AG20443 (cell line): ENCODE data around the gene AP4E1.
"Not testable (repeated sequence)": the region's sequence is repeated elsewhere in the genome, so short reads cannot be mapped to it uniquely, and the experiment has no call there.

Source experiments
- DNase-seq: peaks from one replicate; pipeline ENCODE4 v3.0.0; 2012; ENCODE audit warnings: low spot score, mixed read lengths

Gene AP4E1

DNA sequence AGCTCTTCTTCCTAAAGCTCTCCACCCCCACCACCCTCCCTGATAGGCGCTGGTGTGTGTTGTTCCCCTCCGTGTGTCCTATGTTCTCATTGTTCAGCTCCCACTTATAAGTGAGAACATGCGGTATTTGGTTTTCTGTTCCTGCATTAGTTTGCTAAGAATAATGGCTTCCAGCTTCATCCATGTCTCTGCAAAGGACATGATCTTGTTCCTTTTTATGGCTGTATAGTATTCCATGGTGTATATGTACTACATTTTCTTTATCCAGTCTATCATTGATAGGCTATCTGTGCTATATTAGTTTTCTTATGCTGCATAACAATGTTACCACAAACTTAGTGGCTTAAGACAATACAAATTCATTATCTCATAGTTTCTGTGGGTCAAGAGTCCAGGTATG, 42.3 kb downstream of the AP4E1 start:
- not testable (repeated sequence) for DNase-seq

DNA sequence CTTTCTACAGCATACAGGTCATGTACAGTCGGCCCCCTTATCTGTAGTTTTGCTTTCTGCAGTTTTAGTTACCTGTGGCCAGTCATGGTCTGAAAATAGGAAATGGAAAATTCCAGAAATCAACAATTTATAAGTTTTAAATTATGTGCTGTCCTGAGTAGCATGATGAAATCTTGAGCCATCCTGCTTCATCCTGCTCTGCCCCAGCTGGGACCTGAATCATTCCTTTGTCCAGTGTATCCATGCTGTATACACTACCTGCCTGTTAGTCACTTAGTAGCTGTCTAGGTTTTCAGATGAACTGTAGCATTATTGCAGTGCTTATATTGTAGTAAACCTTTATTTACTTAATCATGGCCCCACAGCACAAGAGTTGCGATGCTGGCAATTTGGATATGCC, 44.8 kb downstream of the AP4E1 start:
- no peak for DNase-seq

DNA sequence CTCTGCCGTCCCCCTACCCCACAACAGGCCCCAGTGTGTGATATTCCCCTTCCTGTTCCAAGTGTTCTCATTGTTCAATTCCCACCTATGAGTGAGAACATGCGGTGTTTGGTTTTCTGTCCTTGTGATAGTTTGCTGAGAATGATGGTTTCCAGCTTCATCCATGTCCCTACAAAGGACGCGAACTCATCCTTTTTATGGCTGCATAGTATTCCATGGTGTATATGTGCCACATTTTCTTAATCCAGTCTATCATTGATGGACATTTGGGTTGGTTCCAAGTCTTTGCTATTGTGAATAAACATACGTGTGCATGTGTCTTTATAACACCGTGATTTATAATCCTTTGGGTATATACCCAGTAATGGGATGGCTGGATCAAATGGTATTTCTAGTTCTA, 46.4 kb downstream of the AP4E1 start:
- DNase-seq = not testable (repeated sequence)

DNA sequence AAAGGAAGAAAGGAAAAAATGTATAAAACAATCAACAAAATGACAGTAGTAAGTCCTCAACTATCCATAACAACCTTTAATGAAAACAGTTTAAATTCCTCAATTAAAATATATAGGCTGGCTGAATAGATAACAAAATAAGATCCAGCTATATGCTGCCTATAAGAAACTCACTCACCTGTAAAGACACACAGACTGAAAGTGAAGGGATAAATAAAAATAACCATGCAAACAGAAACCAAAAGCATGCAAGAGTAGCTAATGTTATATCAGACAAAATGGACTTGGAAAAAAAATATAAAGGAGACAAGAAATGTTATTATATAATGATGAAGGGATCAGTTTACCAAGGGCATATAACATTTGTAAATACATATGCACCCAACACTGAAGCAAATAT, 51.2 kb downstream of the AP4E1 start:
- no peak for DNase-seq

DNA sequence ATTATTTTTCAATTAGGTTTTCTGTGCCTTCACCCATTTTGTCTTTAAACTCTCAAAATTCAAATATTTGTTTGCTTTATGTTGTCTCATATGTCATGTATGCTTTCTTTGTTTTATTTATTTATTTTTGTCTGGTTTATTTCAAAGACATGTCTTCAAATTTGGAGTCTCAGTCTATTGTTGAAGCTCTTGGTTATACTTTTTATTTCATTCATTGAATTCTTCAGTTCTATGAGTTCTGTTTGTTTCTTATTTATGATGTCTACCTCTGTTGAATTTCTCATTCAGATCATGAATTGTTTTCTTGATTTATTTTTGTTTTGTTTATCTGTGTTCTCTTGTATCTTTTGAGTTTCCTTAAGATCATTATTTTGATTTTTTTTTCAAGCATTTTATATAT, 55.6 kb downstream of the AP4E1 start:
- DNase-seq = no peak

DNA sequence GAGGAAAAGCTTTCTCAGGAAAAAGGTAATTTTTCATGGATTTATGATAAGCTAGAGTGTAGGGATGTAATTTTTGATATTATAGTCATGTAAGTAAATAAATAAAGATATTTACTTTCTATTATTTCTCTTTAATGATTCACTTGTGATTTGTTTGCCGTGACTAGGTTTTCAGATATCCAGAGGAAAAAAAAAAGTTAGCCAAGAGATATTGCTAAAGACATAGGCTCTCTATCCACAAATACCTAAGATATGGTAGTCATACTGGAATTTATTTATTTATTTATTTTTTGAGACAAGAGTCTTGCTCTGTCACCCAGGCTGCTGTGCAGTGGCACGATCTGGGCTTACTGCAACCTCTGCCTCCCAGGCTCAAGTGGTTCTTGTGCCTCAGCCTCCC, 59.9 kb downstream of the AP4E1 start:
- no peak for DNase-seq

DNA sequence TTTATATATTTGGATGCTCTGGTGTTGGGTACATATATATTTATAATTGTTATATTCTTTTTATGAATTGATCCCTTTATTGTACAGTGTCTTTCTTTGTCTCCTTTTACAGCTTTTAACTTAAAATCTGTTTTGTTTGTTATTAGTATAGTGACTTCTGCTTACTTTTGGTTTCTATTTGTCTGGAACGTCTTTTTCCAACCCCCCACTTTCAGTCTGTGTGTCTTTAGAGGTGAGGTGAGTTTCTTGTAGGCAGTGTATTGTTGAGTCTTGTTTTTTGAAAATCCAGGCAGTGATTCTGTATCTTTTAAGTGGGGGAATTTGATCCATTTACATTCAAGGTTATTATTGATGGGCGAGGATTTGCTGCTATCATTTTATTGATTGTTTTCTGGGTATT, 62.0 kb downstream of the AP4E1 start:
- DNase-seq = no peak

DNA sequence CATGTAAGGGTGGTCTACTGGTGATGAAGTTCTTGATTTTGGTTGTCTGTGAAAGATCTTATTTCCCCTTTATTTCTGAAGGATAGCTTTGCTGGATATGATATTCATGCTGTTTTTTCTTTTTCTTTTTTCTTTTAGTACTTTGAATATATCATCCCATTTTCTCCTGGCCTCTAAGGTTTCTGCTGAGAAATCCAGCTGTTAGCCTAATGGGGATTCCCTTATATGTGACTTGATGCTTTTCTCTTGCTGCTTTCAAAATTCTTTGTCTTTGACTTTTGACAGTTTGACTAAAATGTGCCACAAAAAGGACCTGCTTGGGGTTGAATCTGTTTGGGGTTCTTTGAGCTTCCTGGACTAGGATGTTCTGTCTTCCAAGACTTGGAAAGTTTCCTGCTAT, 62.6 kb downstream of the AP4E1 start:
- no peak for DNase-seq

DNA sequence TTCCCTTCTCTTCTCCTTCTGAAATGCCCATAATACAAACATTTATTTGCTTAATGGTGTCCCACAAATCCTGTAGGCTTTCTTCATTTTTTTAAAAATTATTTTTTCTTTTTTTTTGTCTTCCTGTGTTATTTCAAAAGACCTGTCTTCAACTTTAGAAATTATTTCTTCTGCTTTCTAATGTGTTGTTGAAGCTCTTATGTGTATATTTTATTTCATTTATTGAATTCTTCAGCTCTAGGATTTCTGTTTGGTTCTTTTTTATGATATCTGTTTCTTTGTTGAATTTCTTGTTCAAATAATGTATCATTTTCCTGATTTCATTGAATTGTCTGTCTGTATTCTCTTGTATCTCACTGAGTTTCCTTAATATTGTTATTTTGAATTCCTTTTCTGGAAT, 63.1 kb downstream of the AP4E1 start:
- no peak for DNase-seq

DNA sequence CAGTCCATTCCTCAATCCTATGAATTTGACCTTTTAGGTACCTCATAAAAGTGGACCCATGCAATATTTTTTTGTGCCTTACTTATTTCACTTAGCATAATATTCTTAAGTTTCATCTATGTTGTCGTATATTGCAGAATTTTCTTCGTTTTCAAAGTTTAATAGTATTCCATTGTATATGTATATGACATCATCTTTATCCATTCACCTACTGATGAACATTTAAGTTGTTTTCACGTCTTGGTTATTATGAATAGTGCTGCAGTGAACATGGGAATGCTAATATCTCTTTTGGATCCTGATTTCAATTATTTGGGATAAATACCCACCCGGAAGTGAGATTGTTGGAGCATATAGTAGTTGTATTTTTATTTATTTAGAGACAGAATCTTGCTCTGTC, 65.1 kb downstream of the AP4E1 start:
- DNase-seq = no peak

DNA sequence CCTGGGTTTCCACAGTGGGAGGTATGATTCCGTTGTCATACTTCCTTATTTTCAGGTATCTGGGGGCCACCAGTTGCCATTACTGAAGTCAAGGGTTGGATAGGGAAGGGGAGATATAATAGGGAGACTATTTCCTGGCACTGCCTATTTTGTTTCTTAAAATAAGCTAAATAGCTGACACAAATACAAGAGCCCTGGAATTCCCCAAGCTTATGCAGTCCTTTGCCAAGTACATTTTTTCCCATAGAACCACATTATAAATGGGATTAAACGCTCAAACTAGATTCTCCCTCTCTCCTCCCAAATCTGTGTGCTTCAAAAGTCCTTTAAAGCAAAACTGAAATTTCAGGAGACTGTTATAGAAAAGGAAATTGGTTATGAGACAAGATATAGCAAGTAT, 68.7 kb downstream of the AP4E1 start:
- DNase-seq = no peak

DNA sequence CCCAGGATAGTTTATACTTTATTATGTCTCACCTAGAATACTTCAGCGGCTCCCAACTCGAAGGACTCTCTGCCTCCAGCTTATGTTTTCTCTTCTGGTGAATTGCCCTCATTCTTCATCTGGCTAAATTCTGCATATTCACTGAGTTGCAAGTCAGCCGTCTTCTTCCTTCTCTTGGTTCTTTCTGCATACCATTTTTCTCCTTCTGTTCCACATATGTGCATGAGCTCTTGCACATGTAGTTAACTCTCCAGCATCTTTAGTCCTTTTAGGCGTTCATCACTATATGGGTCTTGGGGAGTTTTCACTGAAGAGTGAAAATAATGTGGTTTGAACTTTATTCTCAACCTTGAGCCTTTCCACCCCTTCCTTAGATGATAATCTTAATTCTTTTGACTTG, 70.1 kb downstream of the AP4E1 start:
- no peak for DNase-seq

DNA sequence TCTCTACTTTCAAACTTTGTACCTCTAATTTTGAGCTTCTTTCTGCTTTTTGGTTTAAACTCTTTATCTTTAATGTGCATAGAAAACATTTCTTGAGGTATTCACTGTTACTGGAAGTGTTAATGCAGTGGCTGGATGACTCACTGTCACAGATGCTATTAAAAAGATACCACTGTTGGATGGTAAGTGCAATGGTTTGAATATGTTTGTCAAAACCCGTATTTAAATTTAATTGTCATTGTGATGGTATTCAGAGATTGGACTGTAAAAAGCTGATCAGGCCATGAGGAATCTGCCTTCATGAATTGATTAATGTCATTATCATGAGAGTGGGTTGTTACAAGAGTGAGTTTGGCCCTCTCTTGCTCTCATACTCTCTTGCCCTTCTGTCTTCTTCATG, 70.6 kb downstream of the AP4E1 start:
- DNase-seq = peak; percentile 11

DNA sequence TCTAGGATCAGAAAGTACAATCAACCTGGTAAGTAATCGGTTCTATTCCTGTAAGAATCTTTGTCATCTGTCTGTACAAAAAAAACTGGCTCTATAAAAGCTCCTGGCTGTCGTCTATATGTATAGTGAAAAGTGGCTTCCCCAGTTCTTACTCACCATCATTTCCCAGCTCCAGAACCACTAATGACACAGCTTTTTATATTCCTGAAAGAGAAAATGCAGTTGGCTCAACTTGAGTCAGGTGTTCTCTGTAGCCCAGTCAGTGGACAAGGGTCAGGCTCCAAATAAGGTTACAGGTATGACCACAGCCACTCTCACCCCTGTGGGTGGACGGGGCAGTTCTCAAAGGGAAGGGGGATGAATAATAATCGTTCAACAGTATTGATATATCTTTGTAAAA, 85.1 kb downstream of the AP4E1 start:
- DNase-seq = no peak

DNA sequence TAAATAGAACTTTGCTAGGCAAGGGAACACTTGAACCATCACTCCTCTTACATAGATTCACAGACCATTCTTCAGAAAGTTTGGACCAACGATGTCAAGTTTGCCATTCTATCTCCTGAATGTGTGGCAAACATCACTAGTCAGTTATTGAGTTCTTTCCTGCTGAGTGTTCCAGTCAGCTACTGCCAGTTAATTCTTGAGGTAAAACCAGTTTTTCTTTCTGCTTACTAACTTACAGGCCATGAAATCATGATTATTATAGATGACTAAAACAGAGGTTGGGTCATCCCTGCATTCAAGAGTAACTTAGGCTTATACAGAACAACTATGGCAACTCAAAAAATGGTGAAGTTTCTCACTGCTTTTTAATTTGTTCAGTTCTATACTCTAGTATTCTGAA, 88.2 kb downstream of the AP4E1 start:
- DNase-seq = peak; percentile 47

DNA sequence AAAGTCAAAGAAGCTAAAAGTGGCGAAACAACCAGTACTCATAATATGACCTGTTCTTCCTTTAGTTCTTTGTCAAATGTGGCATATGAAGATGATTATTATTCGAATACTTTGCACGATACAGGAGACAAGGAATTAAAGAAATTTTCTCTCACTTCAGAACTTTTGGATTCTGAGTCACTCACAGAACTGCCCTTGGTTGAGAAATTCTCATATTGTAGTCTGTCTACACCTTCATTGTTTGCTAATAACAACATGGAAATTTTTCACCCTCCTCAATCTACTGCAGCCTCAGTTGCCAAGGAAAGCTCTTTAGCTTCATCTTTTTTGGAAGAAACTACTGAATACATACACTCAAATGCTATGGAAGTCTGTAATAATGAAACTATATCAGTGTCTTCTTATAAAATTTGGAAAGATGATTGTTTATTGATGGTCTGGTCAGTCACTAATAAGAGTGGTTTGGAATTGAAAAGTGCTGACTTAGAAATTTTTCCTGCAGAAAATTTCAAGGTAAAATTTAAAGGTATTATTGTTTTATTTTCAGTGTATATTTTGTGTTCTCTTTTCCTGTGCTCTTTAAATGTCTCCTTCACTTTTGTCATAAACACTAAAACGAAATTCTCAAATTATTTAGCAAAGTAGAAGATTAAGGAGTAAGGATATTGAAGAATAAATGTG, 89.0 kb downstream of the AP4E1 start:
- DNase-seq = no peak

DNA sequence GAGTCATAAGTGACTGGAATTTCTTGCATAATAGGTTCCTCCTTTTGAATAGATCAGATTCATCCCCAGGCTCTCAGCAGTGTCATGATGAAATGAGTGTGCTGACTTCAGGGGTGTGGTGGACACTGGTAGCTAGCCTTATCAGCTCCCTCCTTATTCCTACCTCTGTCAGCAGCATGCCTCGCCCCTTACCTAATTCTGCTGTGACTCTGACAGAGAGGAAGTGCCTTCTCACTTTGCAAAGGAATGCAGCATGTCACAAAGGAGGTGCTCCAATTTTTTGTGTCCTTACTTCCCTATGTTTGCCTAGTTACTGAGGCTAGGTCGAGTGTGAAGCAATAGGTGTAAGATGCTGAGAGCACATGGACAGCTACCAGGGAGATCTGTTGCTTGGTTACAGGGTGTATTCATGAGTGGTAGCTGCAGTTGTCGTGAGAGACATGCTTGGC, 95.6 kb downstream of the AP4E1 start:
- peak; percentile 53 for DNase-seq

DNA sequence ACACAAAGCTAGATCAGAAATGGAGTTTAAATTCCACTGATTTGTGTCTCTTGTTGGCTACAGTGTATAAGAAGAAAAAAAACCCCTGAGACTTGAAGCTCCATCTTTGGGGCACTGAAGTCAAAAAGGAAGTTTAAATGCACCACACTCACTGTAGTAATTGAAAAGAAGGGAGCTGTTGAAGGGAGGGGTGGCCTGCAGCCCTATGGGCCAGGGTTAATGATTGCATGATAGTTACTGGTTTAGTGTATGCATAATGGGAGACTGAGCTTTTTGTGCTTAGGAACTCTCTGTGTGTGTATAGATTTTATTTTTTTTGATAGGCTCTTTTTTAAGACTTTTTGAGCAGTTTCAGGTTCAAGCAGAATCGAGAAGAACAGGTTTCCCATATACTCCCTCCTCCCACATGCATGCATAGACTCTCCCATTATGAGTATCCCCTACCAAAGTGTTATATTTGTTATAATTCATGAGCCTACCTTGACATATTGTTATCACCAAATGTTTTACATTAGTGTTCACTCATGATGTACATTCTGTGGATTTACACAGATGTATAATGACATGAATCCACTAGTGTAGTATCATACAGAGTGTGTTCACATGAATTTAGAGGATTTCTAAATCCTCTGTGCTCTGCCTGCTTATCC, 98.0 kb downstream of the AP4E1 start:
- DNase-seq = no peak

DNA sequence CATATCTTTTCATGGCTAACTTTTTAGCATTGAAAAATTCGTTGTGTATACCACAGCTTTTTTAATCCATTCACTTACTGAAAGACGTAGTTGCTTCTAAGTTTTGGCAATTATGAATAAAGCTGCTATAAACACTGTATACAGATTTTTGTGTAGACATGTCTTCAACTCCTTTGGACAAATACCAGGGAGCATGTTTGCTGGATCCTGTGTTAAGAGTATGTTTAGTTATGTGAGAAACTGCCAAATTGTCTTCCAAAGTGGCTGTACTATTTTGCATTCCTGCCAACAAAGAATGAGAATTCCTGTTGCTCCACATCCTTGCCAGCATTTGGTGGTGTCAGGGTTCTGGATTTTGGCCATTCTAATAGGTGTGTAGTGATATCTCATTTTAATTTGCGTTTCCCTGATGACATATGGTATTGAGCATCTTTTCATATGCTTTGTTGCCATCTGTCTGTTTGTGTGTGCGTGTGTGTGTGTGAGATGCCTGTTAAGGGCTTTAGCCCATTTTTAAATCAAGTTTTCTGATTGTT, 98.7 kb downstream of the AP4E1 start:
- no peak for DNase-seq

DNA sequence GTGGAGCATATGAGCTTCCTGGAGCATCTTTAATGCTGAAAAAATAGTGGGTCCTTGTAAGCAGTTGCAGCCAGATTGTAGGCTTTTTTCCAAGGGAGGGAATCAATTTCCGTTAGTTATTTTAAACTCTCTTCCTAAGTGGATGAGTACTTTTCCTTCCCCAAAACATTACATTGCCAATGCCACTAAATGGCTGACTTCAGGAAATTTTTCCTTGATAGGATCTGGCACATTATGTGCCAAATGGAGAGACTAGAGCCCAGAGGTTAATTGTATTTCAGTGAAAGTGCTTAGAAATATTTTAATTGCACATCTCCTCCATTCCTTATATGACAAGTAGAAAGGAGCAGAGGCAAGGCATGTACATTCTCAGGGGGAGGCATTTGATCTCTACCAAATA, 102.7 kb downstream of the AP4E1 start:
- no peak for DNase-seq

DNA sequence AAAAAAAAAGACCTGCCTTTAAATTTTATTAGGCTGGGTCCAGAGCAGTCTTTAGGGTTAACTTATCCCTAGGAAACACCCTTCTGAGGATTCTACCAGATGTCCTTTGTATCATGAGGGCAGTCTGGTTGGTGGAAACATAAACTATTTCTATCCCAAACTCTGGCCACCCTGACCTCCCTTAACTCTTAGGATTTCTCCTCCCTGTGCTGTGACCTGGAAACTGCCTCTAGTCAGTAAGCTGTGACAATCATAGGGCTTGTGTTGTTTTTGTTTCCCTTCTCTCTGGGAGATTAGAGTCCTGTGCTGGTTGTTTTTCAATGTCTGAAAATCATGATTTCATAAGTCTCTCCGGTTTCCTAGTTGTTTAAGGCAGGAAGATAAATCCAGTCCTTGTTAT, 108.1 kb downstream of the AP4E1 start:
- DNase-seq = no peak

DNA sequence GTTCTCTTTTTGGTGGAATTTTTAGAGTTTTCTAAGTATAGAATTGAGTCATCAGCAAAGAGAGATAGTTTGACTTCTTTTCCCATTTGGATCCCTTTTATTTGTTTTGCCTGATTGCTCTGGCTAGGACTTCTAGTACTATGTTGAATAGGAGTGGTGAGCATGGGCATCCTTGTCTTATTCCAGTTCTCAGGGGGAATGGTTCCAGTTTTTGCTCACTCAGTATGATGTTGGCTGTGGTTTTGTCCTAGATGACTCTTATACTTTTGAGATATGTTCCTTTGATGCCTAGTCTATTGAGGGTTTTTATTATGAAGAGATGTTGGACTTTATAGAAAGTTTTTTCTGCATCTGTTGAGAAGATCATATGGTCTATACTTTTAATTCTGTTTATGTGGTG, 113.7 kb downstream of the AP4E1 start:
- no peak for DNase-seq

DNA sequence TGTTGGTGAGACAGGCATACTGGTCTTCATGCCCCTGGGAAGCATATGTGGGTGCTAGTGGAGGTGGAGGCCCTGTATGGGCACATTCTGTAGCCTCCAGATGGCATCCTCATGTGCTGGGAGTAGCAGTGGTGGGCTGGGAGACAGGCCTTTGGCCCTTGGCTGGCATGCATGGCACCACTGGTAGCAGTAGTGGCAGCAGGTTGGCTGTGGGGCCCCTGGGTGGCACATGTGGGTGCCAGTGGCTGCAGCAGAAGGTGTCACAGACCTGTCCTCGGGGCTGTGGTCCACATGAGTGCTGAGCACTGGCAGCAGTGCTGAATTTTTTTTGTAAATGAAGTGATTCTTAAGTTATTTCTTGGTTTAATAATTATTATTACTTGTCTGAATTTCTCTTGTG, 115.0 kb downstream of the AP4E1 start:
- DNase-seq = no peak
